Measurements from ENCODE around the gene CELF2.

DNA sequence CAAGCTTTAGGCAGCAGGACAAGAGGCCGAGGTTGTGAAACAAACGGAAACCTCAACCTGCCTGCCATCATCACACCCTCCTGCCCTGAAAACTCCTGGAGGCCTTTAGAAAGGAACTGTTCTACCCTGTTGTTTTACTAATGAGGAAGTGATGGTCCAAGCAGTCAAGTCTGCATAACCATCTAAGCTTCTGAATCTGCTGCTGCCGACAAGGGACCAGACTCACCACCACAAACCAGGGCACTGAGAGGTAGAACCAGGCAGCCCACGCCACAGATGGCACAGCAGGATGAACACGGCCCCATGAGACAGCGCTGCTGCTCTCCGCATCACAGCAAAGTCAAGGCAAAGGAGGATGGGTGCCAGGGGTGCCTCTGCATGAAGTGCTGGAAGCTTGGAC is 209.4 kb downstream of the CELF2 start:
- TF ChIP-seq POLR2A (IDR thresholded peaks at IDR 0.05) (no peak), POLR2AphosphoS5 (IDR thresholded peaks at IDR 0.05) (peak; percentile 64 to 74 (median 68))
- TF ChIP-seq, protein P1, sequence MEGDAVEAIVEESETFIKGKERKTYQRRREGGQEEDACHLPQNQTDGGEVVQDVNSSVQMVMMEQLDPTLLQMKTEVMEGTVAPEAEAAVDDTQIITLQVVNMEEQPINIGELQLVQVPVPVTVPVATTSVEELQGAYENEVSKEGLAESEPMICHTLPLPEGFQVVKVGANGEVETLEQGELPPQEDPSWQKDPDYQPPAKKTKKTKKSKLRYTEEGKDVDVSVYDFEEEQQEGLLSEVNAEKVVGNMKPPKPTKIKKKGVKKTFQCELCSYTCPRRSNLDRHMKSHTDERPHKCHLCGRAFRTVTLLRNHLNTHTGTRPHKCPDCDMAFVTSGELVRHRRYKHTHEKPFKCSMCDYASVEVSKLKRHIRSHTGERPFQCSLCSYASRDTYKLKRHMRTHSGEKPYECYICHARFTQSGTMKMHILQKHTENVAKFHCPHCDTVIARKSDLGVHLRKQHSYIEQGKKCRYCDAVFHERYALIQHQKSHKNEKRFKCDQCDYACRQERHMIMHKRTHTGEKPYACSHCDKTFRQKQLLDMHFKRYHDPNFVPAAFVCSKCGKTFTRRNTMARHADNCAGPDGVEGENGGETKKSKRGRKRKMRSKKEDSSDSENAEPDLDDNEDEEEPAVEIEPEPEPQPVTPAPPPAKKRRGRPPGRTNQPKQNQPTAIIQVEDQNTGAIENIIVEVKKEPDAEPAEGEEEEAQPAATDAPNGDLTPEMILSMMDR (IDR thresholded peaks at IDR 0.05 in 8 of 11, conservative IDR thresholded peaks at IDR 0.05 in 3 of 11) = no peak

Measured in spleen (tissue), 7 donors.